Heart right ventricle (tissue), 16 donors: ENCODE measurements around the gene FOXI3. TPM values are rescaled to one million over a fixed set of nuclear protein-coding genes. Genes with fewer than 3 reads are reported as not detected.

ENCODE experiments used
- ATAC-seq, 8 donors: fragments of 200-7000 bp; cut with Tn5 transposase; one replicate each; pipeline ENCODE4 v1.9.1; 2020; ENCODE audit warnings: mild to moderate bottlenecking in 8 of 8, moderate library complexity in 8 of 8, moderate number of reproducible peaks in 1 of 8
- DNase-seq, 2 donors: peaks; one replicate each; pipeline ENCODE4 v3.0.0-alpha.2; 2020
- H3K27ac ChIP-seq, 10 donors: fragments of 200-600 bp; sonication (generic) in 2 of 10; one replicate each; pipeline versions ENCODE4 v1.5.0 to v1.8.0; 2020 to 2022; ENCODE audit warnings: mild to moderate bottlenecking in 3 of 10
- H3K27me3 ChIP-seq, 7 donors: fragments of 200-600 bp; one replicate each; pipeline ENCODE4 v1.8.0; 2021 to 2022; ENCODE audit warnings: mild to moderate bottlenecking in 2 of 7
- H3K36me3 ChIP-seq, 9 donors: fragments of 200-600 bp; sonication (generic) in 1 of 9; one replicate each; pipeline versions ENCODE4 v1.5.0 to v1.8.0; 2020 to 2022; ENCODE audit warnings: mild to moderate bottlenecking in 2 of 9
- H3K4me1 ChIP-seq, 9 donors: fragments of 200-600 bp; sonication (generic) in 1 of 9; one replicate each; pipeline versions ENCODE4 v1.5.0 to v1.8.0; 2020 to 2022; ENCODE audit warnings: mild to moderate bottlenecking in 4 of 9
- H3K4me3 ChIP-seq, 10 donors: fragments of 200-600 bp; sonication (generic) in 2 of 10; one replicate each; pipeline versions ENCODE4 v1.5.0 to v1.8.0; 2020 to 2022; ENCODE audit warnings: mild to moderate bottlenecking in 7 of 10, moderate library complexity in 2 of 10
- H3K9me3 ChIP-seq, 11 donors: fragments of 200-600 bp in 10 of 11; sonication (generic) in 2 of 11; one replicate each; pipeline versions ENCODE4 v1.5.0 to v1.8.0; 2013 to 2022; ENCODE audit warnings: mild to moderate bottlenecking in 2 of 11, control low read depth in 1 of 11, moderate library complexity in 1 of 11
- WGBS, 2 donors: extraction: QIAGEN DNeasy Blood & Tissue Kit; methylation state at CpG; one replicate each; pipeline ENCODE4 v1.1.7; 2013; ENCODE audit warnings: inconsistent platforms in 1 of 2; 5-methylcytosine and 5-hydroxymethylcytosine counted together
- intact Hi-C, 10 donors: fragments of 100-400 bp; cut with DNase I; formaldehyde crosslinking; loops; one replicate each; pipeline versions ENCODE4 v1.11.1 to v1.14.2; 2022
- polyA plus RNA-seq, 2 donors: library from polyadenylated mRNA; stranded (reverse); fragments of 200-250 nt; gene quantifications; one replicate each; pipeline ENCODE4 v1.2.3, GENCODE V29; 2013
- total RNA-seq, 10 donors: library from RNA; stranded (reverse); fragmentation: NEBNext Ultra II Directional in 3 of 10; extraction: Animal tissue kit (Norgen Biotek cat#: 25700) in 3 of 10; gene quantifications; one replicate each; pipeline versions ENCODE4 v1.2.1 to v1.2.4, GENCODE V29; 2021 to 2023
- TF ChIP-seq, protein P1 (sequence below), 9 donors: fragments of 200-600 bp; sonication (generic) in 2 of 9; IDR thresholded peaks; one replicate each; pipeline versions ENCODE4 v1.5.0 to v1.8.0; 2021 to 2022; ENCODE audit warnings: antibody characterized with exemption in 9 of 9, mild to moderate bottlenecking in 5 of 9, moderate library complexity in 1 of 9
- donor health status: Arrhythmogenic right ventricular cardiomyopathy.
- donor health status: ischemic (EF 13 %, LVEDD 7.1; RV severe dilation, severe dysfunction).
- donor health status: healthy with polysubstance abuse.
- donor health status: DM: no; HTN: yes; CAD: no.
- donor health status: DM: no; HTN: no; CAD: no.
- donor health status: ischemic (EF 25% LVEDD 6.9; RV normal size, moderate dysfunction).
- donor health status: ischemic (EF 25% LVEDD 5.7; RV mildly dilated, moderate dysfunction).
- donor health status: healthy.
- donor health status: DM: yes; HTN: yes; CAD: no.
- donor health status: Ischemic cardiomyopathy.
- donor health status: ischemic (EF 35%, LVEDD 5.7; RV mildly dilated, moderate dysfunction).
- donor health status: nonischemic (EF 11% LVEDD 7.7; RV severe dilation, severe dysfunction).
- donor health status: DM: yes; HTN: yes; CAD: no.
- donor health status: PGD.
- donor health status: ischemic (EF 29% LVEDD 5.4; RV normal size, mild dysfunction).
- donor health status: nonischemic (EF 23%, LVEDD 6.1; RV moderate dilation, normal function).

The FOXI3 gene
- total and polyA plus RNA-seq, 12 donors = 0.08 TPM; not detected in 11

DNA sequence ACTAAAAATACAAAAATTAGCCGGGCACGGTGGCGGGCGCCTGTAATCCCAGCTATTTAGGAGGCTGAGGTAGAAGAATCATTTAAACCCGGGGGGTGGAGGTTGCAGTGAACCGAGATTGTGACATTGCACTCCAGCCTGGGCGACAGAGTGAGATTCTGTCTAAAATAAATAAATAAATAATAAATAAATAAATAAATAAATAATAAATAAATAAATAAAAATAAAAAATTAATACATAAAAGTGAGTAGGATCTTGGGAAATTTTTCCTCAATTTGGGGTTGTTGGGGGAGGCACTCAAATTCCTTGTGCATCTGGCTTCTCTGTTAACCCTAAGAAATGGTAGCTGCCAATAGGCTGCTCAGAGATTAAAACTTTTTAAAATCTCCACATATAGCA is 20.3 kb upstream of the FOXI3 start:
- no peak overlapping the region for H3K27ac ChIP-seq
- TF ChIP-seq, protein P1, sequence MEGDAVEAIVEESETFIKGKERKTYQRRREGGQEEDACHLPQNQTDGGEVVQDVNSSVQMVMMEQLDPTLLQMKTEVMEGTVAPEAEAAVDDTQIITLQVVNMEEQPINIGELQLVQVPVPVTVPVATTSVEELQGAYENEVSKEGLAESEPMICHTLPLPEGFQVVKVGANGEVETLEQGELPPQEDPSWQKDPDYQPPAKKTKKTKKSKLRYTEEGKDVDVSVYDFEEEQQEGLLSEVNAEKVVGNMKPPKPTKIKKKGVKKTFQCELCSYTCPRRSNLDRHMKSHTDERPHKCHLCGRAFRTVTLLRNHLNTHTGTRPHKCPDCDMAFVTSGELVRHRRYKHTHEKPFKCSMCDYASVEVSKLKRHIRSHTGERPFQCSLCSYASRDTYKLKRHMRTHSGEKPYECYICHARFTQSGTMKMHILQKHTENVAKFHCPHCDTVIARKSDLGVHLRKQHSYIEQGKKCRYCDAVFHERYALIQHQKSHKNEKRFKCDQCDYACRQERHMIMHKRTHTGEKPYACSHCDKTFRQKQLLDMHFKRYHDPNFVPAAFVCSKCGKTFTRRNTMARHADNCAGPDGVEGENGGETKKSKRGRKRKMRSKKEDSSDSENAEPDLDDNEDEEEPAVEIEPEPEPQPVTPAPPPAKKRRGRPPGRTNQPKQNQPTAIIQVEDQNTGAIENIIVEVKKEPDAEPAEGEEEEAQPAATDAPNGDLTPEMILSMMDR (IDR thresholded peaks at IDR 0.05) = no peak
- H3K4me3 ChIP-seq = no peak overlapping the region
- 96% methylated on average over 7 of the region's 7 CpGs for WGBS, 2 donors
- peaks cover 0 to 51% (median 35%) of the 10 kb centered on the region in 7 donors for H3K27me3 ChIP-seq
- ATAC-seq = no peak
- no peaks in the 10 kb centered on the region for H3K4me1 ChIP-seq
- no peaks in the 10 kb centered on the region for H3K9me3 ChIP-seq
- no peaks in the 10 kb centered on the region for H3K36me3 ChIP-seq
- no peak for DNase-seq
- intact Hi-C loops = no loop called here

DNA sequence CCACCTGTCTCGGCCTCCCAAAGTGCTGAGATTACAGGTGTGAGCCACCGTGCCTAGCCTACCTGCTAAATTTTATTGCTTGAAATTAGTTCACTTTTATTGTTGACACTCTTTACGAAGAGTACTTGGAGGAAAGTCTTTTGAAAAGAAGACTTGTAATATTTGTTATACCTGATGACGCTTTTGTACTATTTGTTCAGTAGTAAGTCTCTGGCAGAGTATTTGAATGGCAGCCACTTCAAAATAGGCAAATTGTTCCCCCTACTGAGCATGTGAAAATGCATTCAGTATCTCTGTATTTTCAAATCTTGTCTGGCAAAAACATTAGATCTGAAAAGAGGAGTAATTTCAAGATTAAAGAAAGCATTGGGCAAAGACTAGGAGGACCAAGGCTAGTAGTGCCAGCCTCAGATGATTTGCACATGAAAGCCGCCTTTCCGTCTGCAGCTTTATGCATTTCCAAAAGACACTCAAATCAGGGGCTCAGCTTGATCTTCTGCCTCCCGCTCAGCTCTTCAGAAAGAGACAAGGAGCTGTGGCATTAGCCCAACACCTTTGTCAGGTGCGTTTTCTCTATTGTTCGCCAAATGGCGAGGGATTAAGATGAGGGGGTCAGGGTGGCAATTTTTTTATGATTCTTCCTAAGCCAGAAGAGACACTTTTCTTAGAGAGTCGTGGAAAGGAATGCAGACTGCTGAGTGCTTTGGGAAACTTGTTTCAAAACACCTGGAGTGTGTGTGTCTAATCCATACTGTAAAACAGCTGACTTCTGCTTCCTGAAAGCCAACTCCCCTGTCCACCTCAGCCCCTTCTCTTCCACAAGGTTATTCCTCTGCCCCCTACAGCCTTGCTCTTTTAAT is 18.8 kb upstream of the FOXI3 start:
- ATAC-seq = no peak
- Histone ChIP-seq H3K27ac (no peak overlapping the region), H3K9me3 (no peaks in the 10 kb centered on the region), H3K27me3 (peaks cover 0 to 41% (median 33%) of the 10 kb centered on the region in 7 donors), H3K4me1 (no peaks in the 10 kb centered on the region), H3K4me3 (no peak overlapping the region), H3K36me3 (no peaks in the 10 kb centered on the region)
- TF ChIP-seq, protein P1 (IDR thresholded peaks at IDR 0.05) = no peak
- no peak for DNase-seq
- intact Hi-C loops = no loop called here
- WGBS, 2 donors = 42 to 52% methylated on average over 11 of the region's 11 CpGs

DNA sequence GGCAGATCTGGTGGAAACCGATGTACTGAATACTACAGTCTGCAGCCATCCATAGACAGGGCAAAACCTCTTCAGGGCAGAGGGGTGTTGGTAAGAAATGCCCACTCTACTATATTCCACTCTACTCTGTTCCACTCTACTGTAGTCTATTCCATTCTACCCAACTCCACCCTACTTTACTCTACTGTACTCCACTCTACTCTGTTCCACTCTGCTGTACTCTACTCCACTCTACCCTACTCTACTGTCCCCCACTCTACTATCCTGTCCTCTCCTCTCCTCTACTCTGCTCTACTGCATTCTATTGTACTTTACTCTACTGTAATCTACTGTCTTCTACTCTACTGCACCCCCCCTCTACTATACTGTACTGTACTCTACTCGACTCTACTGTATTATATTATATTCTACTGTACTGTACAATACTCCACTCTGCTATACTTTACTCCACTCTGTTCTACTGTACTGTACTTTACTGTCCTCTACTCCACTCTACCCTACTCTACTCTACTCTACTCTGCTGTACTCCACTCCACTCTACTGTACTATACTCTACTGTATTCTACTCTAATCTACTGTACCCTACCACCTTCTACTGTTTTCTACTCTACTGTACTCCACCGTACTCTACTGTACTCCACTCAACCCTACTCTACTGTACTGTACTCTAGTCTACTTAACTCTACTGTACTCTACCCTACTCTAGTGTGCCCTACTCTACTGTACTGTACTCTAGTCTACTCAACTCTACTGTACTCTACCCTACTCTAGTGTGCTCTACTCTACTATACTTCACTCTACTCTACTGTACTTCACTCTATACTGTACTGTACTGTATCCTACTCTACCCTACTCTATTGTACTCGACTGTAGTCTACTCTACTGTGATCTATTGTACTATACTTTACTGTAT is 17.0 kb upstream of the FOXI3 start:
- ATAC-seq (peak in 1 of 8 donors; percentile 34), DNase-seq (no peak)
- WGBS, 2 donors = 77 to 79% methylated on average over 4 of the region's 4 CpGs
- H3K4me3 ChIP-seq = no peak overlapping the region
- no peaks in the 10 kb centered on the region for H3K4me1 ChIP-seq
- intact Hi-C loops = no loop called here
- H3K27me3 ChIP-seq = peaks cover 0 to 43% (median 27%) of the 10 kb centered on the region in 7 donors
- TF ChIP-seq, protein P1 (IDR thresholded peaks at IDR 0.05) = no peak
- H3K9me3 ChIP-seq = no peaks in the 10 kb centered on the region
- H3K27ac ChIP-seq = no peak overlapping the region
- no peaks in the 10 kb centered on the region for H3K36me3 ChIP-seq

DNA sequence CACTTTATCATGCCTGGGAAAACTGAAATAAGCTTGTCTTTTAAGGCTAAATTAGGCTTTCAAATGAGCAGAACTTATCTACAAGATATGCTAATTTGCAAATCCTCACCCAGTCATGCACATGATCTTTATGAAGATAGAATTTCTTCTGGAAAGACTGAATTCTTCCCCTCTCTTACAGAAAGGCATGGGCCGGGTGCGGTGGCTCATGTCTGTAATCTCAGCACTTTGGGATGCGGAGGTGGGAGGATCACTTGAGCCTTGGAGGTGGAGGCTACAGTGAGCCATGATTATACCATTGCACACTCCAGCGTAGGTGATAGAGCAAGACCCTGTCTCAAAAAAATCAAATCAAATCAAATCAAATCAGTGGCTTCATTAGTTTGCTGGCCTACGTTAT is 11.7 kb upstream of the FOXI3 start:
- Histone ChIP-seq H3K4me3 (no peak overlapping the region), H3K27me3 (peaks cover 0 to 54% (median 33%) of the 10 kb centered on the region in 7 donors), H3K27ac (no peak overlapping the region), H3K36me3 (no peaks in the 10 kb centered on the region), H3K4me1 (no peaks in the 10 kb centered on the region), H3K9me3 (no peaks in the 10 kb centered on the region)
- no peak for ATAC-seq
- TF ChIP-seq, protein P1 (IDR thresholded peaks at IDR 0.05) = no peak
- 67 to 69% methylated on average over 5 of the region's 5 CpGs for WGBS, 2 donors
- intact Hi-C loops = no loop called here
- no peak for DNase-seq
